ENCODE measurements around the gene DNASE1L1. TPM values are rescaled to one million over a fixed set of nuclear protein-coding genes. Genes with fewer than 3 reads are reported as not detected.
A peak's percentile ranks its signal among the peaks of the same experiment; 100 is the strongest.

Gene DNASE1L1, protein sequence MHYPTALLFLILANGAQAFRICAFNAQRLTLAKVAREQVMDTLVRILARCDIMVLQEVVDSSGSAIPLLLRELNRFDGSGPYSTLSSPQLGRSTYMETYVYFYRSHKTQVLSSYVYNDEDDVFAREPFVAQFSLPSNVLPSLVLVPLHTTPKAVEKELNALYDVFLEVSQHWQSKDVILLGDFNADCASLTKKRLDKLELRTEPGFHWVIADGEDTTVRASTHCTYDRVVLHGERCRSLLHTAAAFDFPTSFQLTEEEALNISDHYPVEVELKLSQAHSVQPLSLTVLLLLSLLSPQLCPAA
- 12.6 and 14.3 TPM in 2 replicates for total RNA-seq (2014; rRNA removed; shearing (Covaris generic))

DNA sequence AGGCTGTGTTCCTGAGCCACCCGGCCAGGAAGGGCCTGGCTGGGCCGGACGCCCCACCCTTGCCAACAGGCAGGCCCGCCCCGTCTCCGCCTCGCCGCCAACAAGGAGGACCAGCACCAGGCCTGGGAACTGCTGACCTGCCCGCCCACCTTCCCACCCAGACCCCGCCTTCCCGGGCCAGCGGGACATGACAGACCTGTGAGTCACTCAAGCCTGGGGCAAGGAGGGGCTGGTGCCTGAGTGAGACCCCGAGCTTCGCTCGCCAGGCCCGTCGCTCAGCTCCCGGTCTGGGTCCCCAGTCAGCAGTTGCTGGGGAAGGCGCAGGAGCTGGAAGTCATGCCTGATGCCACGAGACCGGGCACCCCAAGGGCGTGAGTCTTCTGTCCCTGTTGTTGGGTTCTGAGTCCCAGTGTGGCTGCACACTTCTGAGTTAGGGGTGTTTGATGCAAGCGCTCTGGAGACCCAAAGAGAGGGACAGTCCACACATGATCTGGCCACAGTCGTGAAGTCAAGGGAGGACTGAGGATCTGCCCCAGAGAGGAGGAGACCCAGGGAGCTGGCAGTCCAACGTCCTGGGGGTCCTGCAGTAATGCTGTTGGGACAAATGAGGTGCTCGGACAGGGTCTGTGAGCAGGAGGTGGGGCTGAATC lies at the start of gene DNASE1L1:
DNASE1L1 (minus strand) TSS at position 33 of the 650 bp plus-strand sequence. CDS start 3,686 bp downstream, outside the sequence.
- DNase-seq (ENCODE audit: low read depth) = peak; percentile 88

DNA sequence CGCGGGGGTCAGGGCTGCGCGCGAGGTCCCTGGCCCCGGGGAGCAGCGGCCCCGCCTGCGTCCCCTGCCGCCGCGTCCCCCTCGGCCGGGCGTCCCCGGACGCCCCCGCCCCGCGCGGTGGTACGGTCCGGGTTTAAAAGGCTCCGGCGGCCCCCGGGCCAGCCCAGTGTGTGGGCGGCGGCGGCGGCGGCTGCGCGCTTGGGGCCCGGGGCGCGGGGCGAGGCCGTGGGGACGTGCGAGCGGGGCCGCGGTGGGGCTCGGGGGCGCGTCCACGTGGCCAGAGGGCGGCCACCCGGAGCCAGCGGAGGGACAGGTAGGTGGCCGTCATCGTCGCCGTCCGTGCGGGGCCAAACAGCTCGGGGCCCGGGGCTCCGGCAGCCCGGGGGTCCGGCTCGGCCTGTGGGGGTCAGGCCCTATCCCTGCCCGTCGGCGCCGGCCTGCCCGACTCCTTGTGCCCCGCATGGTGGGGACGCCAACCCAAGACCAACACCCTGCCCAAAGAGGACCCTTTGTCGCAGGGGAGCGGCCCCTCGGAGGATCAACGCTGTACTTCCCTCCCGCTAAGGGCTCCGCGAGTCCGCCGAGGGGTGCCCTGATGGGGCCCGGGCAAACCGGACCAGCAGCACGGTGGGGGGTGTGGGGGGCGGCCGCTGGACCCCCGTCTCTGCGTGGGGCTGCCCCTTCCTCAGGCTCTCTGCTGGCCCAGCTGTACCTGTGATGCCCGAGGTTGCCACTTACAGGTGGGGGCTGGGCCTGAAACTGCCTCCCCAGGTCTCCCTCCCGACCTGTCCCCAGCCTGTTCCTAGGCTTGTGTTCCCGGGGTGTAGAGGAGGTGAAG lies 49.3 kb upstream of the DNASE1L1 start, which contains the start of gene PLXNA3:
PLXNA3 (plus strand) TSS at position 166 of the 838 bp plus-strand sequence. CDS start 1,903 bp downstream, outside the sequence.
- peak; percentile 35 for DNase-seq (ENCODE audit: low read depth)

DNA sequence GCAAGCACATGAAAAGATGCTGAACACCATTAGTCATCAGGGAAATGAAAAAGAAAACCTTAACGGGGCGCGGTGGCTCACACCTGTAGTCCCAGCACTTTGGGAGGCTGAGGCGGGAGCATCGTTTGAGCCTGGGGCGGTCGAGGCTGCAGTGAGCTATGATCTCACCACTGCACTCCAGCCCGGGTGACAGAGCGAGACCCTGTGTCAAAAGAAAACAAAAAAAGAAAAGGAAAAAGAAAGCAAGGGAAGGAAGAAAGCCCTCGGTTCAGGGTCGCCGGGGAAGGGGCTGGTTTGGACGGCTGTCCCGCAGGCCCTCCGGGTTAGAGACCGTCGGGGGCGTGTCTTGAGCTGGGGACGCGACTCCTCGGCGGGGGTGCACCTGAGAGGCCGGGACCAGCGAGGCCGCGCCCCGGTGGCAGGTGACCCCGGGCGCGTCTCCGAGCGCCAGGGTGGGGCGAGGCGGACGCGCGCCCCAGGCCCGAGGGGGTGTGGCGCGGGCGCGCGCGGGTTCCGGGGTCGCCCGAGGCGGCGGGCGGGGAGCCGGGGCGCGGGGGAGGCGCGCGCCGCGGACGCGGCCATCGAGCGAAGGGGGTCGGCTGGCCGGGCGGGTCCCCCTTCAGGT lies 48.5 kb upstream of the DNASE1L1 start:
- no peak for DNase-seq (ENCODE audit: low read depth)

DNA sequence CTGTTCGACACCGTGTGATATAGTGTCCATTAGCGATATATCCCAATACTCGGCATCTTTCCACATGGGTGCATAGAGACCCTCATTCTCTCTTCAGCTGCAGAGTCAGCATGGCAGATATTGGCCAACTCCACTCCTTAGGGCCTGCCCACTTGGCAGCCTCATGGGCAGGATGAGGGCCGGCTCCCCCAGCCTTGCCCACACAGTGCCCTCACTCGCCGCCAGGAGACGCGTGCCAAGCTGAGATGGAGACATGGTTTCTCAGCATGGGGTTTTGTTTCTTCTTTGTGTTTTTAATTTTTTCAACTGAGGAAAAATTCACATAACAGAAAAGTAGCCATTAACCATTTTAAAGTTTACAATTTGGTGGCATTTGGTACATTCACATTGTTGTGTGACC lies 43.8 kb upstream of the DNASE1L1 start:
- DNase-seq (ENCODE audit: low read depth) = no peak

DNA sequence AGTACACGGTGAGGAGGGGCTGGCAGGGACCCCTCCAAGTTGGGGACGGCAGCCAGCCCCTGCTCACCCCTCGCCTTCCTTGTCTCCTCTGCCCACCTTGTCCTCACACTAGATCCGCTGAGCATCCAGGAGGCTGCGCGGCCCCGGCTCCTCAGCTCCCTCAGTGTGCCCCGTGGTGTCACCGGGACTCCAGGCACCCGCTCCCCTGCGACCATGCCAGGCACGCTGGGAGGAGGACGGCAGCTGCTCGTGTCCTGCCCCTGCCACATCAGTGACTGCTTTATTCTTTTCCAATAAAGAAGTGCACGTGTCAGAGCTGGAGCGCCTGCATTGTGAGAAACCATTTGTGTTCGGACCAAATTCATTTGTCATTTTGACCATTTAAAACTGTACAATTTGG lies 41.3 kb upstream of the DNASE1L1 start:
- DNase-seq (ENCODE audit: low read depth) = no peak

DNA sequence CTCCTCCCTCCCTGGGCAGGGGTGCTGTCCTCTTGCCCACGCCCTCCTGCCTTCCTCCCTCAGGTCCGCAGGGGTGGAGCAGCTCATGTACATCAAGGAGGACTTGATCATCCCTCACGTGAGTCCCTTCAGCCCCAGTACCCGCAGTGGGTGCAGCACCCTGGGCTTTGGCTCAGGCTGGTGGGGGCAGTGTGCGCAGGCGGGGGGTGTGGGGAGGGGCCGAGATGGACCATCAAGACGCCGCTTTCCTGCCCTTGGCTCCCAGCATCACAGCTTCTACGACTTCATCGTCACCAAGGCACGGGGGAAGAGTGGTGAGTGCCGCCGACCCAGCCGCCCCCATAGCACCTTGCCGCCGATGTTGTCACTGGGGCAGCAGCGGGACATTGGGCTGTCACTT lies 40.6 kb upstream of the DNASE1L1 start:
- no peak for DNase-seq (ENCODE audit: low read depth)

DNA sequence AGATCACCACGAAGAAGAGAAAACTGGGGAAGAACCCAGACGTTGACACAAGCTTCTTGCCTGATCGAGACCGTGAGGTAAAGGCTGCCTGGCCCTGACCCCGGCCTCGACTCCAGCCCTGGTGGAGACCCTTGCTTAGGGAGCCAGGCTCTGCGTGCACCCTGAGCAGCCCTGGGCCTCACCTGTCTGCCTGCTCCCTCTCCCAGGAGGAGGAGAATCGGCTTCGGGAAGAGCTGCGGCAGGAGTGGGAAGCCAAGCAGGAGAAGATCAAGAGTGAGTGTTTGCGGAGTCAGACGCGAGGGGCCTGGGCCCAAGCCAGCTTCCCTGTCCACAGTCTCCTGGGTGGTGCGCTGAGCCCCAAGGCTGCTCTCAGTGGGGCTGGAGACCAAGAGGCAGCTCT lies 39.4 kb upstream of the DNASE1L1 start:
- DNase-seq (ENCODE audit: low read depth) = no peak

DNA sequence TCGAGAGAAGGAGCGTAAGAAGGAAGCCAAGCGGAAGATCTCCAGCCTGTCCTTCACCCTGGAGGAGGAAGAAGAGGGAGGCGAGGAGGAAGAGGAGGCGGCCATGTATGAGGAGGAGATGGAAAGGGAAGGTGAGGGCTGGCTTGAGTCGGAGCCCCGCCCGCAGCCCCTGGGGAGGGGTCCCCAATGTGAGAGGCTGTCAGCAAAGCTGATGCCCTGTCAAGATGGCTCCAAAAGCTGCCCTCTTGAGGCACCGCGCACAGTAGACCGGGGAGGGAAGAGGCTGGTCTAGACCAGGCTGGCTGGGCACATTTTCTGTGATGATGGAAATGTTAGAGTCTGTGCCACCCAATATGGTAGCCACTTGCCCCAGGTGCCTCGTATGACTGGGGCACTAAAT lies 37.4 kb upstream of the DNASE1L1 start:
- DNase-seq (ENCODE audit: low read depth) = no peak

DNA sequence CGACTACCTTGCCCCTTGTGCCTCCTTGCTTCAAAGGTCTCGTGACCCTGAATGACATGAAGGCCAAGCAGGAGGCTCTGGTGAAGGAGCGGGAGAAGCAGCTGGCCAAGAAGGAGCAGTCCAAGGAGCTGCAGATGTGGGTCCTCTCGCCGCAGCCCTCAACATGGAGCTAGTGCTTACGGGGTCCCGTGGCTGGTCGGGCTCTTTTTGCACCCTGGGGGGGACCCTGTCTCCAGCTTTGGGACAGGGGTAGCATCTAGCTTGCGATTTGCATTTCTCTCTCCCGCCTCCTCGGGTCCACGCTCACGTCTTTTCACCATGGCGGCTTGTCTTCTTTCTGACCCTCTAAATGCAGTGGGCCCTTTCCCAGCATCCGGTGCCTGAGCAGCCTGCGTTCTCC lies 36.7 kb upstream of the DNASE1L1 start:
- no peak for DNase-seq (ENCODE audit: low read depth)

DNA sequence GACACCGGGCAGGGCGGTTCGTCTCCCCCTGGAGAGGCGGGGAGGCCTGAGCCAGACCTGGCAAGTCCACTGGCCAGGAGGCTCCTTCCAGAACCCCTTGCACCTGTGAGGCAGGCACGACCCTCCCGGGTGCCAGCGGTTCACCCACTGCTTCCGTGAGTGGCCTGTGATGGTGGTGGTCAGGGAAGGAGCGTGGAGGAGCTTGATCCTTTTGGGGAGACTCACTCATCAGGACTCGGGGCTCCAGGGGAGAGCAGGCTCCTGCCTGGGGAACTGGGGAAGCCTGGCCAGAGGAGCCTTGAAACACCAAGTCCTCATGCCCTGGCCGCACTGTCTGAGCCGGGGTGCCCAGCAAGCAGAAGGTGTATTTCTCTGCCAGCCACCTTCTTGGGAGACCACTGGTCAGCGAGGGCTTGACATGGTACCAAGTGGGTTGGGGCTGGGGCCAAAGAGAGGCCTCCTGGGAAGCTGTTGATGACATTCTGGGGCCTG lies 35.7 kb upstream of the DNASE1L1 start:
- no peak for DNase-seq (ENCODE audit: low read depth)

DNA sequence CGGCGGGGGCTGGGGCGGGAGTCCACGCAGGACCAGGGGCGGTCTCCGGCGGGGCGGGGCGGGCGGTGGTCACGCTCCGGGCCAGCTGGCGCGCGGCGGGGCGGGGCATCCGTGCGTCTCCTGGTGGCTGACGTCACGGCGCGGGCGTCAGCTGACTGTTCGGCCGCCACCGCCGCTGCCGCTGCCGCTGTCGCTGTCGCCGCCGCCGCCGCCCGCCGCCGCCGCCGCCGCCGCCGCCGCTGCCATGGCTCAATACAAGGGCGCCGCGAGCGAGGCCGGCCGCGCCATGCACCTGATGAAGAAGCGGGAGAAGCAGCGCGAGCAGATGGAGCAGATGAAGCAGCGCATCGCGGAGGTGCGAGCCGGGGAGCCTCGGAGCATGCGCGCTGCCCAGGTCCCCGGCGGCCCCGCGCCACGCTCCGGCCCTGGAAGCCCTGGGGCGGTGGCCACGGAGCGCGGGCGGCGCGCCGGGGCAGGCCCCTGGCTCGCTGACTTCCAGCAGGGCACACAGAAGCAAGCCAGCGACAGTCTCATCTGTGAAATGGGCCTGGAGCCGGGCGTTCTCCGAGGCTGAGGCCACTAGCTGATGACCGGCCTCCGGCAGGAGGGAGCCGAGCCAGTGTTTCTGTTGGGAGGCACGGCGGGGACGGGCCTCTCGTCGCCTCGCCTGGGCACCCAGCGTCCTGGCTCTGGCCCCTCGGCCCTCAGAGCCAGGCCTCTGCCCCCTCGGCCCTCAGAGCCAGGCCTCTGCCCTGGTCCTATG lies 35.1 kb upstream of the DNASE1L1 start, which contains the start of gene FAM50A:
FAM50A (plus strand) TSS at position 150 of the 763 bp plus-strand sequence; CDS start at position 245, 95 bp downstream.
- DNase-seq (ENCODE audit: low read depth) = peak; percentile 60

DNA sequence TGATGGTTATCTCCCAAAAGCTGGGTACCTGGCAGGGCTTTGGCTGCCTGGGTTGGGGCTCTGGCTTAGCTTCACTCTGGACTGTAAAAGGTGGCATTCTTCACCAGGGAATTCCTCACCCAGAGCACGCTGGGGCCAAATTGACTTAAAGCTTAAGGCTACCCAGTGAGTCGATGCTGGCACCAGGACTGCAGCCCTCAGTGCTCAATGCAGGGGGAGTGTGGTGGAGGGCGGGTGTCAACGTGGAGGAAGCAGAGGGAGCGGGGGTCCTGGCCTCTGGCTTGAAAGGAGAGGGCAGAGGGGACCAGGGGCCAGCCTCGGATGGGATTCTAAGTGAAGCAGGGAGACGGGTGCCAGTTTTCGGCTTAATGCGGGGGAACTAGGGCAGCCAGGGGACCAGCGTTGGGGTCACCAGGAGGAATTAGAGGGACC lies 34.4 kb upstream of the DNASE1L1 start:
- peak; percentile 2 for DNase-seq (ENCODE audit: low read depth)

DNA sequence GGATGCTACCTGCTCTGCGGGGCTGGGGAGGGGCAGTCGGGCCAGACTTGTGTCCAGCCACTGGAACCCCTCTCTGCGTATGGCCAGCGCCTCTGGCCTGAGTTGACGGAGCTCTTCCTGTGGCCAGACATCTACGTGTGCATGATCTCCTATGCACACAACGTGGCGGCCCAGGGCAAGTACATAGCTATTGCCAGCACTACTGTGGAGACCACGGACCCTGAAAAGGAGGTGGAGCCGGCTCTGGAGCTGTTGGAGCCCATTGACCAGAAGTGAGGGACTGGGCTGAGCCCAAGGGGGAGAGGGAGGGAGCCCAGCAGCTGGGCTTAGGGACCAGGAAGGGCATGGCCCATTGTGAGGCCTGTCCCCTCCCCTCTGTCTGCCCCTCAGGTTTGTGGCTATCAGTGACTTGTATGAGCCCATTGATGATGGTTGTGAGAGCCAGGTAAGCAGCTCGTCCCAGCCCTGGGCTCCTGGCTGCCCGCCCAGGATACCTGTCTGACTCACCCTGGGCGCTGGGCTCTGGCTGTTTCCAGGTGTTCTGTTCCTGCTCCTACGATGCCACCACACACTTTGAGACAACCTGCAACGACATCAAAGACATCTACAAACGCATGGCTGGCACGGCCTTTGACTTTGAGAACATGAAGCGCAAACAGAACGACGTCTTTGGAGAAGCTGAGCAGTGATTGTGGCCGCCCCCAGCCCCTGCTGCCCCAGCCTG lies 33.1 kb upstream of the DNASE1L1 start:
- DNase-seq (ENCODE audit: low read depth) = no peak

DNA sequence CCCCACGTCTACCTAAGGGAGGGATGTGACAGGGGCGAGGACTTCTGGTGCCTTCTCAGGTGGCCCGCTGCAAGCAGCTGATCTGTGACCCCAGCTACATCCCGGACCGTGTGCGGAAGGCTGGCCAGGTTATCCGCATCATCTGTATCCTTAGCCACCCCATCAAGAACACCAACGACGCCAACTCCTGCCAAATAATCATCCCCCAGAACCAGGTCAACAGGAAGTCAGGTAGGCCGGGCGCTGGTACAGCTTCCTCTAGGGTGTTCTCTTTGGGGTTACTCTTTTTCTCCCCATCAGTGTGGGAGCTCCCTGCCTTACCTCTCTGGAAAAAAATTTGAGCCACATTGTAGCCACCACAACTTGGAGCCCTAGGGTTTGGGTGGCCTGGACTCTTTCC lies 32.5 kb upstream of the DNASE1L1 start:
- no peak for DNase-seq (ENCODE audit: low read depth)

DNA sequence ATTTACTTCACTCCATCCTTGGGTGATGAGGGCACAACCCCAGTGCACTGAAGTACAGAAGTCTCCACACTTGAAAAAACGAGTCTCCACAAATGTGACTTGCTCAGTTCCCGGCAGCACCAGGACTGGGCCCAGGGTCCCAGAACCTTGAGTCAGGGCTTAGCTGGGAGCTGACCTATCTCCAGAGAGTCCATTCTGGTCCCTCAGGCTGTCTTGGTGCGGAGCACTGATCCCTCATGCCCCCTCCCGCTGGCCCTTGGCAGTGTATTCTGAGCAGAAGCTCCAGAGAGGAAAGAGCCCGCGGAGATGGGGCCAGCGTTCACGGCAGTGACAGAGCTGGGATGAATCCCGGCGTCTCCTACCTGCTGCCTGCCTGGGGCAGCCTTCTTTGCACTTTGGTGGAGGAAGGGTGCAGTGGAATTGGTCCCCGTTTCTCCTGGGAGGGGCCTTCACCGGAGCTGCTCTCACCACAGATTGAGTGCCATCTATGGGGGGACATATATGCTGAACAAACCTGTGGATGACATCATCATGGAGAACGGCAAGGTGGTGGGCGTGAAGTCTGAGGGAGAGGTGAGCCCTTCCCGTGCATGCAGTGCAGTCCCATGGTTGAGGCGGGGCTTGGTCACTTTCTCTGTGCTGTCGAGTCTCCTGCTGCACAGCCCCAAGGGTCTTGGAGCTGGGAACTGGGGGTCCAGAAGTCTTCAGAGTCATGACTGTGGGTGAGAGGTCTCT lies 31.7 kb upstream of the DNASE1L1 start:
- no peak for DNase-seq (ENCODE audit: low read depth)

DNA sequence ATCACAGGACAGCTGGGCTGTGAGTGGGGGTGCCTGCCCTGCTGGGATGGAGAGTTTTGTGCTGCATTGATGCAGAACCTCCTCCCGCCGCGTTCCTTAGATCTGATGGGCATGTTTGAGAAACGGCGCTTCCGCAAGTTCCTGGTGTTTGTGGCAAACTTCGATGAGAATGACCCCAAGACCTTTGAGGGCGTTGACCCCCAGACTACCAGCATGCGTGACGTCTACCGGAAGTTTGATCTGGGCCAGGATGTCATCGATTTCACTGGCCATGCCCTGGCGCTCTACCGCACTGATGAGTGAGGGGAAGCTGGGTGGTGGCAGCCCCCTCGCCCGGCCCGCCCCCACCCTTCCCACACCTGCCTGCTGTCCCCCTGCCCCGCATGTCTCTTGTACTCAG lies 30.8 kb upstream of the DNASE1L1 start:
- no peak for DNase-seq (ENCODE audit: low read depth)

DNA sequence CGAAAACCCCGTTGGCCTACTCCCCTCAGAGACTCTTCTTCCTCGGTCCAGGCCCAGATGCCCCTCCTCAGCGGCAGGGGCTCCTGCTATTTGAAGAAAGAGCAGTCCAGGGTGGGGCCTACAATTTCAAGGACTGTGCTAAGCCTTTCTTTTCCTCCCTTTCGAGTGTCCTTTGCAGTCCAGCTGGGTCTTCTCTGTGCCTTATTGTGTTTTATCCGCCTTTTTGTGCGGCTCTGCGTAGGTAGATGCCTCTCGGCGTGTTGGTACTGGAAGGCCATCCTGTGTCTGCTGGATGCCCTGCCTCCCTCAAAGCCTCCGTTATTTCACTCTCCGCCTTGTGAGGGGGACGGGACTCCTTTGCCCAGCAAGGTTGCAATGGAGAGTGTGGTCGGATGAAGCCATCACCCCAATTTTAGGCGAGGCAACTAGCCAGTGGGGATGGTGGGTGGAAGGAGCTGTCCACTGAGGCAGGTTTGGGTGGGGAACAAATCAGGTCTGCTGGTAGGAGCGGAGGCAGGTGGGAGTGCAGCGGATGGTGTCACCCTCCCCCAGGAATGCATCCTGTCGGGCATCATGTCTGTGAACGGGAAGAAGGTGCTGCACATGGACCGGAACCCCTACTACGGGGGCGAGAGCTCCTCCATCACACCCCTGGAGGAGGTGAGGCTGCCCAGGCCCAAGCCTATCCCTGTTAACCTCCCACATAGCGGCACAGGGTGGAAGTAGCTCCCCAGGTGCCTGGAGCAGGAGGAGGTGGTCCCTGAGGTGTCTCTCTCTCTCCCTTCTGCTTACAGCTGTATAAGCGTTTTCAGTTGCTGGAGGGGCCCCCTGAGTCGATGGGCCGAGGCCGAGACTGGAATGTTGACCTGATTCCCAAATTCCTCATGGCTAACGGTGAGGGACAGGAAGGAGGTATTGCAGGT lies 29.2 kb upstream of the DNASE1L1 start:
- DNase-seq (ENCODE audit: low read depth) = no peak
